T-helper 9 cell (primary cell): ENCODE results near the gene ZBTB44.
"Not testable (repeated sequence)": the region's sequence is repeated elsewhere in the genome, so short reads cannot be mapped to it uniquely, and the experiment has no call there.

Source experiments
- DNase-seq: peaks from one replicate; pipeline ENCODE4 v3.0.0-alpha.2; 2020

The ZBTB44 gene

GRCh38 chr11:130310622-130311021 is 4.1 kb downstream of the ZBTB44 start:
- no peak for DNase-seq

GRCh38 chr11:130308886-130309285 is 5.8 kb downstream of the ZBTB44 start:
- no peak for DNase-seq

- no peak for DNase-seq
Measured at GRCh38 chr11:130308059-130308458, 6.7 kb downstream of the ZBTB44 start.

- DNase-seq = no peak
Measured at GRCh38 chr11:130304651-130305050, 10.1 kb downstream of the ZBTB44 start.

- no peak for DNase-seq
Measured at GRCh38 chr11:130301002-130301401, 13.7 kb downstream of the ZBTB44 start.

- no peak for DNase-seq
Measured at GRCh38 chr11:130300567-130300966, 14.2 kb downstream of the ZBTB44 start.

GRCh38 chr11:130299978-130300377 is 14.7 kb downstream of the ZBTB44 start:
- no peak for DNase-seq

- DNase-seq = no peak
Measured at GRCh38 chr11:130295657-130296056, 19.1 kb downstream of the ZBTB44 start.

- no peak for DNase-seq
Measured at GRCh38 chr11:130282111-130282510, 32.6 kb downstream of the ZBTB44 start.

GRCh38 chr11:130281341-130281740 is 33.4 kb downstream of the ZBTB44 start:
- DNase-seq = not testable (repeated sequence)

- no peak for DNase-seq
Measured at GRCh38 chr11:130279989-130280388, 34.7 kb downstream of the ZBTB44 start.

GRCh38 chr11:130278745-130279144 is 36.0 kb downstream of the ZBTB44 start:
- no peak for DNase-seq

GRCh38 chr11:130278151-130278550 is 36.6 kb downstream of the ZBTB44 start:
- DNase-seq = no peak

- DNase-seq = no peak
Measured at GRCh38 chr11:130272336-130272735, 42.4 kb downstream of the ZBTB44 start.

GRCh38 chr11:130269326-130269943 is 45.3 kb downstream of the ZBTB44 start:
- no peak for DNase-seq

- no peak for DNase-seq
Measured at GRCh38 chr11:130263351-130263750, 51.4 kb downstream of the ZBTB44 start.

GRCh38 chr11:130262424-130262823 is 52.3 kb downstream of the ZBTB44 start:
- DNase-seq = no peak

GRCh38 chr11:130261571-130261970 is 53.1 kb downstream of the ZBTB44 start:
- DNase-seq = no peak

- DNase-seq = no peak
Measured at GRCh38 chr11:130260742-130261141, 54.0 kb downstream of the ZBTB44 start.

GRCh38 chr11:130260080-130260627 is 54.6 kb downstream of the ZBTB44 start:
- DNase-seq = no peak

GRCh38 chr11:130251763-130252162 is 63.0 kb downstream of the ZBTB44 start:
- not testable (repeated sequence) for DNase-seq

- not testable (repeated sequence) for DNase-seq
Measured at GRCh38 chr11:130249929-130250328, 64.8 kb downstream of the ZBTB44 start.

GRCh38 chr11:130249371-130249770 is 65.3 kb downstream of the ZBTB44 start:
- no peak for DNase-seq

GRCh38 chr11:130247319-130247718 is 67.4 kb downstream of the ZBTB44 start:
- no peak for DNase-seq

- DNase-seq = no peak
Measured at GRCh38 chr11:130246738-130247137, 68.0 kb downstream of the ZBTB44 start.
